ENCODE measurements around the gene APOA4. TPM values are rescaled to one million over a fixed set of nuclear protein-coding genes. Genes with fewer than 3 reads are reported as not detected.

APOA4 gene
- total and polyA plus RNA-seq, 9 of the 15 experiments (the other 6 are each of a cell fraction or from before 2014, with no cell fraction given) = 0.07 TPM; not detected in 8

GRCh38 chr11:116835791-116836631 lies 12.9 kb upstream of the APOA4 start (continued):
- TF ChIP-seq ZNF655 (CRISPR knock-in tag; IDR thresholded peaks at IDR 0.05) (no peak), ZNF444 (CRISPR knock-in tag; IDR thresholded peaks at IDR 0.05) (no peak), CXXC5 (CRISPR knock-in tag; IDR thresholded peaks at IDR 0.05) (peak; percentile 88), NR0B1 (IDR thresholded peaks at IDR 0.05; ENCODE audit: partially characterized antibody) (no peak), MECOM (CRISPR knock-in tag; IDR thresholded peaks at IDR 0.05) (no peak), NCOA4 (IDR thresholded peaks at IDR 0.05; ENCODE audit: partially characterized antibody) (no peak), PHTF2 (CRISPR knock-in tag; IDR thresholded peaks at IDR 0.05) (no peak), DPF2 (IDR thresholded peaks at IDR 0.05) (no peak), ZBTB26 (CRISPR knock-in tag; IDR thresholded peaks at IDR 0.05) (no peak), RBM39 (optimal IDR thresholded peaks at IDR 0.05; ENCODE audit: low read depth, low read length) (no peak), FOXA1 (IDR thresholded peaks at IDR 0.05; ENCODE audit: borderline replicate concordance) (no peak), NONO (IDR thresholded peaks at IDR 0.05; ENCODE audit: low read depth in 2 of 2, low read length in 1 of 2) (peak in 1 of 2 experiments; percentile 50; a peak in 1 of 4 replicates), SIN3B (IDR thresholded peaks at IDR 0.05; ENCODE audit: low read depth) (no peak), FOXK1 (CRISPR knock-in tag; IDR thresholded peaks at IDR 0.05; ENCODE audit: borderline replicate concordance) (no peak), ARID3B (CRISPR knock-in tag; IDR thresholded peaks at IDR 0.05; ENCODE audit: borderline replicate concordance) (no peak), MTA2 (IDR thresholded peaks at IDR 0.05; ENCODE audit: low read depth) (no peak), TRIM24 (IDR thresholded peaks at IDR 0.05) (no peak), FOXJ3 (CRISPR knock-in tag; IDR thresholded peaks at IDR 0.05) (no peak), ZBTB5 (IDR thresholded peaks at IDR 0.05) (no peak)
